RWPE1 (cell line): Measurements from ENCODE around the gene SLC9A5.

ENCODE experiments used
- CTCF ChIA-PET: fragments of 350-600 bp; sonication (Branson Sonifier 250); formaldehyde crosslinking; extraction: SDS; loops from one replicate; lab custom pipeline; 2021; lab: Yijun Ruan, JAX
- POLR2A ChIA-PET: fragments of 400-600 bp; formaldehyde crosslinking; extraction: SDS; loops from one replicate; lab custom pipeline; 2020; ENCODE audit warnings: antibody characterized with exemption; ENCODE audit not compliant: low non-redundant PET; lab: Yijun Ruan, JAX
- DNase-seq: peaks from one replicate; pipeline ENCODE4 v3.0.0; 2012; ENCODE audit warnings: low spot score
- H3K27ac ChIP-seq: fragments of 450-650 bp; 2 replicates; pipeline ENCODE4 v1.5.1; 2017
- TF ChIP-seq, protein P1 (sequence below): fragments of 450-650 bp; conservative IDR thresholded peaks from 2 replicates; pipeline ENCODE4 v1.5.1; 2017; ENCODE audit warnings: low read depth, mild to moderate bottlenecking

Gene SLC9A5

DNA sequence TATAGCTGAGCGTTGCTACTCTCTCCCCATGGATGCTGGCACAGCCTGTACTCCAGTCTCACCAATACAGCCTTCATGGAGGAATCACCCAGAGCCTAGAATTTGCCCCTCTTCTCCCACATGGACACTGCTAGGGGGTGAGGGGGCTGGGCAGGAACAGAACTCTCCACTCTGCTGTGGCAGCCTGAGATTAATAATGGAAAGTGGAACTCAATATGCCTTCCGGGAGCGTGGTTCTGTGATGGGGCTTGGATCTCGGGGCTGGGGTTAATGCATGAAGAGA lies 1.2 kb downstream of the SLC9A5 start:
- CTCF ChIA-PET = interaction anchor here (1.0 to 1.5 kb wide), 2 partner anchors 14 to 75 kb away, joined by 3 read pairs; no protein-coding TSS in a partner anchor
- H3K27ac ChIP-seq = no peak overlapping the region
- TF ChIP-seq, protein P1, sequence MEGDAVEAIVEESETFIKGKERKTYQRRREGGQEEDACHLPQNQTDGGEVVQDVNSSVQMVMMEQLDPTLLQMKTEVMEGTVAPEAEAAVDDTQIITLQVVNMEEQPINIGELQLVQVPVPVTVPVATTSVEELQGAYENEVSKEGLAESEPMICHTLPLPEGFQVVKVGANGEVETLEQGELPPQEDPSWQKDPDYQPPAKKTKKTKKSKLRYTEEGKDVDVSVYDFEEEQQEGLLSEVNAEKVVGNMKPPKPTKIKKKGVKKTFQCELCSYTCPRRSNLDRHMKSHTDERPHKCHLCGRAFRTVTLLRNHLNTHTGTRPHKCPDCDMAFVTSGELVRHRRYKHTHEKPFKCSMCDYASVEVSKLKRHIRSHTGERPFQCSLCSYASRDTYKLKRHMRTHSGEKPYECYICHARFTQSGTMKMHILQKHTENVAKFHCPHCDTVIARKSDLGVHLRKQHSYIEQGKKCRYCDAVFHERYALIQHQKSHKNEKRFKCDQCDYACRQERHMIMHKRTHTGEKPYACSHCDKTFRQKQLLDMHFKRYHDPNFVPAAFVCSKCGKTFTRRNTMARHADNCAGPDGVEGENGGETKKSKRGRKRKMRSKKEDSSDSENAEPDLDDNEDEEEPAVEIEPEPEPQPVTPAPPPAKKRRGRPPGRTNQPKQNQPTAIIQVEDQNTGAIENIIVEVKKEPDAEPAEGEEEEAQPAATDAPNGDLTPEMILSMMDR = no peak
- no peak for DNase-seq
- POLR2A ChIA-PET = no interaction called here

DNA sequence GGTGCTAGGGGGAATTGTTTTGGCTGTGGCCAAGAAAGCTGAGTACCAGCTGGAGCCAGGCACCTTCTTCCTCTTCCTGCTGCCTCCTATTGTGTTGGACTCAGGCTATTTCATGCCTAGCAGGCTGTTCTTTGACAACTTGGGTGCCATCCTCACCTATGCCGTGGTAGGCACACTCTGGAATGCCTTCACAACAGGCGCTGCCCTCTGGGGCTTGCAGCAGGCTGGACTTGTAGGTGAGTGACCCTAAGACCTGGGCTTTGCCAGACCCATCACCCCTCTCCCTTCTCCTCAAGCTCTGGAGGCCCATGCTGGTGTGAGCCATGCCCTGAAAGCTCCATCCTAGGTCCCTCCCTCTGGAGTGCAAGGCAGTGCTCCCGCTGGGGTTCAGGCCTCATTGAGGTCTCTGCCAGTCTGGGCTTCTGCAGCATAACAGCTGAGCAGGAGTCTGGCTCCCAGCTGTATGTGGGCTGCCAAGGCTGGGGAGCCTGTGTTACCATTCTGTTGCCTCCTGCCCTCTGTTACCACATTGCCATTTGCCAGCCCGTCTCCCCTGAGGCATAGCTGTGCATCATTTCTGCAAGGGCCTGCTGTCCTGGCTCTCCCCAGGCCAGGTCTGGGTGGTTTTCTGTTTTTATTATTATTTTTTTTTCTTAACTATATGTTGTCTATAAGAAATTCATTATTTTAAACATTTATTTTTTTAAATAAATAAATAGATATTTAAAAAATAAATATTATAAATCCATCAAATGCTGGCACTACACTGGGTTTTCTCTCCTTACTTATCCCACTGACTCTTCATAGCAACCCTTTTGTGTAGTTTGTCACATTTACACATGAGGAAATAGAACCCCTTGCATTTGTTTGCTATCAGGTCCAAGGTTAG lies 4.1 kb downstream of the SLC9A5 start:
- ChIA-PET POLR2A (no interaction called here), CTCF (no interaction called here)
- TF ChIP-seq, protein P1 = no peak
- no peak for DNase-seq
- H3K27ac ChIP-seq = peak overlapping the region; percentile 20

DNA sequence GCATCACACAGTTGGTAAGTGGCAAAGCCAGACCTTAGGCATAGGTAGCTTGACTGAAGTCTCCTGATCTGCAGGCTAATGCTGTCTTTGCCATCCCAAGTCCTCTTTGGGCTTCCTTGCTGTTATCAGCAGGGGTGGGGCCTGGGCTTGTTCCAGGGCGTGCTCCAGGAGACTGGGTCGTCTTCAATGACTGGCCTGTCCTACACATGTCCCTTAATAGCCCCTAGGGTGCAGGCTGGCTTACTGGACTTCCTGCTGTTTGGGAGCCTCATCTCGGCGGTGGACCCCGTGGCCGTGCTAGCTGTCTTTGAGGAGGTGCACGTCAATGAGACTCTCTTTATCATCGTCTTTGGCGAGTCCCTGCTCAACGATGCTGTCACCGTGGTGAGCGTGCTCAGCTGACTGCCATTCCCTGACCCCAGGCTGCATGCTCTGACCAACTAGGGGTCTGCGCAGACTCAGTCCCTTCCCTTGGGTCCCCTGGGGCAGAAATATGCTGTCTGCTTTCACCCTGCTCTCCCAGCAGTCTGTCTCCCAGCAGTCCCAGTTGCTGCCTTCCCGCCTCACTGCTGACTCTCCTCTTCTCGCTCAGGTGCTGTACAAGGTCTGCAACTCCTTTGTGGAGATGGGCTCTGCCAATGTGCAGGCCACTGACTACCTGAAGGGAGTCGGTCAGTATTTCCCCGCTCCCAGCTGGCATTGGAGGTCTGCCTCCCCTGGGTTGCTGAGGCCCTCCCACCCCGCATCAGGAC lies 6.2 kb downstream of the SLC9A5 start:
- TF ChIP-seq, protein P1 = no peak
- DNase-seq = no peak
- CTCF ChIA-PET = interaction anchor here (1.1 kb wide), 1 partner anchor 22 kb away, joined by 4 read pairs; no protein-coding TSS in a partner anchor
- POLR2A ChIA-PET = no interaction called here
- H3K27ac ChIP-seq = no peak overlapping the region

DNA sequence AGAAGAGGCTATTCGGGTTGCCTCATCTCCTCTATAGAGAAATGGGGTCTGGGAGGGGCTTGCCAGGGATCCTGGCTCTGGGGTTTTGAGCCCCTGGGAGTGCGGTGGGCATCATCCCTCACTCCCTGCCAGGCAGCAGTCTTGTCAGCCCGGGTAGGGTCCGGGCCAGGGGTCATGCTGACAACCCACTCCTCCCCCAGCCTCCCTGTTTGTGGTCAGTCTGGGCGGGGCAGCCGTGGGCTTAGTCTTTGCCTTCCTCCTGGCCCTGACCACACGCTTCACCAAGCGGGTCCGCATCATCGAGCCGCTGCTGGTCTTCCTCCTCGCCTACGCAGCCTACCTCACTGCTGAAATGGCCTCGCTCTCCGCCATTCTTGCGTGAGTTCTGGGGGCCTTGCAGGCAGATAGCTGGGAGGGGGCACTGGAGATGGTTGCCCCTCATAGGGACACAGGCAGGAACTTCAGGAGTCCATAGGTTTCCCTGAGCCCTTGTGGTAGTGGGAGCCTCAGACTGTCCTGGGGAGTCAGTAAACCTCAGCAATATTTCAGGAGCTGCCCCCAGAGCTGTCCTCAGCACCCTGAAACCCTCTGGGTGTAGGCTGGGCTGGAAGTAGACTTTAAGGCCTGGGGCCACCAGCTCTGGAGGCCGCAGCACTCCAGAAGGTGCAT lies 6.9 kb downstream of the SLC9A5 start:
- POLR2A ChIA-PET = no interaction called here
- TF ChIP-seq, protein P1 = no peak
- CTCF ChIA-PET = interaction anchor here (0.6 to 1.1 kb wide), 2 partner anchors 23 to 424 kb away, joined by 3 to 4 read pairs; no protein-coding TSS in a partner anchor
- no peak for DNase-seq
- no peak overlapping the region for H3K27ac ChIP-seq

DNA sequence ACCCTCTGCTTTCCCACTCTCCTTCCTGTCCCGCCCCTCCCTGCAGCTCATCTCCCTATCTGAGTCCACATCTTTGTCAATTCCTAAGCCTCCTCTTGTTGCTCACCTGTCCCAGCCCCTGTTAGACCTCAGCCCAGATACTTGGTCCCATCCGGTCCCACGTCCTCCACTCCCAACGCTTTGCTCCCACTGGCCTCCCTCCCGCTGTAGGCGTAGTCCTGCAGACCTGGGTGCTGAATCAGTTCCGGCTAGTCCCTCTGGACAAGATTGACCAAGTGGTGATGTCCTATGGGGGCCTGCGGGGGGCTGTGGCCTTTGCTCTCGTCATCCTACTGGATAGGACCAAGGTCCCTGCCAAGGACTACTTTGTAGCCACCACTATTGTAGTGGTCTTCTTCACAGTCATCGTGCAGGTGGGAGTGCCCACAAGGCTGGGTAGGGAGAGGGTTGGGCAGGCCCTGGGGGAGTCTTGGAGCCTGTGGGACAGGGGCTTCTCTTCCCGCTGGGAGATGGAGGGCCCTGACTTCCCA lies 8.0 kb downstream of the SLC9A5 start:
- TF ChIP-seq, protein P1 = no peak
- ChIA-PET CTCF (interaction anchor here (0.6 kb wide), 1 partner anchor 11 kb away, joined by 4 read pairs; no protein-coding TSS in a partner anchor), POLR2A (no interaction called here)
- no peak overlapping the region for H3K27ac ChIP-seq
- DNase-seq = no peak
